SHP77 (cell line): ENCODE results near the gene MACIR.

Experiments
- DNase-seq, 2 experiments: peaks; one replicate each; lab custom pipeline; 2025; lab: John Stamatoyannopoulos, UW

The MACIR gene

DNA sequence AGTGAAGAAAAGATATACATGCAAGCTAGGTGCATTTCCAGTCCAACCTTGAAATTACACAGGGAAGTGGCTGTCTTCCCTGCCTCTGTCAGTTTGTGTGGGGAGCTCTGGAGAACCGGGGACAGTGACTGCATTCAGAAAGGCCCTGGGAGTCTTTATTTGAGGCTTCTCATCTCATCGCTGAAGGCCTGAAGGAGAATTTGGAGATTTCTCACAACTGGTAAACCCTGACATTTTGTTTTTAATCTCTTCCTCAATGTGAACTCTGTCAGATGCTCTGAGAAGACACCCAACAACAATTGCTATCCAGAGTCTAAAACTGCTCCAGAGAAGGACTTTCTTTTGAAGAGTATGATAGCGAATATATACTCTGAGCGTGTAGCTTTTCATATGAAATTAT is 33.0 kb downstream of the MACIR start:
- DNase-seq = no peak

DNA sequence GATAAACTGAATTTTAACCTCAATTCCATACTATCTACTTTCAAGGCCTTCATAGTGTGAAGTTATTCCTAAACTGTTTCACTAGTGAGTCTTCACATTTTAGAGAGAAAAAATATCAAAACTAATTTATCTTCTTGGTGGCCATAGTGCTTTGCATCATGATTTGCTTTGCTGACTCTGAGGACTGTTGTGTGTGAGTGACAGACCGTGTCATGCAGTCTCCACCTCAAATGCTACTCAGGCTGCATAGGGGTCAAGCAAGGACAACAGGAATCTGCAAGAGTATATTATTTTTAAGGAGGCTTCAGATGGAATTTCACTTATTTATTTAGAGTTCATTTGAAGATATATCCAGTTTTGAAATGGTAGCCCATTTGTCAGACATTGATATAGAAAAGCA is 34.5 kb downstream of the MACIR start:
- no peak for DNase-seq

DNA sequence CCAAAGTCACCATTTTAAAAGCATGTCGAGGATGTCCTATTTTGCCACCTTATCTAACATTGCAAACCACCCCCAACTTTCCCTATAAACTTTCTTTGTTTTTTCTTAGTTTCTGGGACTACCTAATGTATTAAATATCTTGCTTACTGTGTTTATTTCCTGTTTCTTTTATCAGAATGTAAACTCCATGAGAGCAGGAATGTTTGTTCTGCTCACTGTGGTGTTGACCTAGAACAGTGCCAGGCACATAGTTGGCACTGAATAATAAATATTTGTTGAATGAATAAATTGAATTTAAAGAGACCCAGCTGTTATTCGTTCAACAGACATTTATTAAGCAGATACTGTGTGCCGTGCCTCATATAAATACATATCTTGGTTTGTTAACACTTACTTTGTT is 35.2 kb downstream of the MACIR start:
- no peak for DNase-seq

DNA sequence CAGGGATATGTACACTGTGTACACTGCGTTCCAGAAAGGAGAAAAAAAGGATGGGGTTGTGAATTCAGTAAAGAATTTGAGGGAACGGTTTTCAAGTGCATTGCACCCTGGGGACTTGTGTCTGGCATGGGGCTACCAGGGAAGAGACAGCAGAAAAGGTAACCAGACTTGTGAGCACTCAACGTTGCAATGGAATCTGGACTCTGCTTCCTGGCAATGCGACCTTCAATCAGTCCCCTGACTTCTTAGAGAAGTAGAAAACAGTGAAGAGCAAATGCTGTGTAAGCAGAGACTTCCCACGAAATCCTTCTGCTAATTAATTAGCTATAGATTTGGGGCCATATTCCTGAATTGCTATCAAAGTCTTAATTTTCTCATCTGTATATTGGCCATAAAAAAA is 36.3 kb downstream of the MACIR start:
- DNase-seq = no peak

DNA sequence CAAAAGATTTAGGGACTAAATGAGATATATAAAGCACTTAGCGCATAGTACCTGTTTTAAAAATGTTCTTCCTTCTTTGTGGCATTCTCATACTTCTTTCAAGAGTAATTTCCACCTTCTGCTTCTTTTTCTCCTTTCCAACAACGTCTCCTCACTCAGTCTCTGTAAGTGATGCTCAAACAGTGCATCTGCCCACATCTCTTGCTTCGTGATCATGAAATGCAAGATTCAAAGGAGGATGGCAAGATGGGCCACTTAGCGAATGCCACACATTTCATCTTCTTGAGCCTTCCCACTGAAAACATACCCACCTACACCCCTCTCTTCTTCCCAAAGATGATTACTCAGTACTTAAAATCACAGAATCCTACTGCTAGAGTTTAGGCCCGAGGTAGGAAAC is 36.9 kb downstream of the MACIR start:
- DNase-seq = no peak

DNA sequence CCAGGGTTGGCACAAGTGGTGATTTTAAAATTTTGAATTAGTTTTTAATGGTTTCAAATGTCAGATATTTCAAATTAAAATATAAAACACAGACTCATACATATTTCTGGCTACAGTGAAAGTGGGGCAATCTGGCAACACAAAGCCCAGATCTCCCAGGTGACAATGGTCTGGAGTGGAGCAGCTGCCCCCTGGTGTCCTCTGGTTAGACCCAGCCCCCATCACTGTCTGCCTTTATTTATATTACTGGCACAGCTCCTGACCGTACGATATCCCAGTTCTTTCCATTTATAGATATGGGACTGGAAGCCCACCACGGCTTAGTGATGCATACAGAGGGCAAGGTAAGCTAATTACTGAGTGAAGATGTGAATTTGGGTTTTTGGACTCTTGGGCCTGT is 37.3 kb downstream of the MACIR start:
- DNase-seq = no peak

DNA sequence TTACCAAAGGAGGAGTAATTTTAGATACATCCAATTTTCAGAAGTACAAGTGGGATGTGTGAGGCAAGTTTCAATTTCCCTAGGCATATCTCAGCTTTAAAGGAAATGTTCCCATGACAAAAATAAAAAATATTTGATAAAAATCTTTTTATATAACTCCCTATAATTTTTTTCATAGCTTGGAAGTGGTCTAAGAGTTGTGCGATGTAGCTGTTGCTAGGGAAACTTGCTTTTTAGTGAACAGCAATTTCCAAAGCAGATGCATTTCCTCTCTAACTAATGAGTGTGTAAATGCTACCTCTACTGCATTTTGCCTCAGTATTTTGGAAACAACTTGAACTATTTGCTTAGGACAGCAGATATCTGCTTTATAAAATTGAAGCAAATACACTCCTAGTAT is 39.6 kb downstream of the MACIR start:
- DNase-seq = no peak

DNA sequence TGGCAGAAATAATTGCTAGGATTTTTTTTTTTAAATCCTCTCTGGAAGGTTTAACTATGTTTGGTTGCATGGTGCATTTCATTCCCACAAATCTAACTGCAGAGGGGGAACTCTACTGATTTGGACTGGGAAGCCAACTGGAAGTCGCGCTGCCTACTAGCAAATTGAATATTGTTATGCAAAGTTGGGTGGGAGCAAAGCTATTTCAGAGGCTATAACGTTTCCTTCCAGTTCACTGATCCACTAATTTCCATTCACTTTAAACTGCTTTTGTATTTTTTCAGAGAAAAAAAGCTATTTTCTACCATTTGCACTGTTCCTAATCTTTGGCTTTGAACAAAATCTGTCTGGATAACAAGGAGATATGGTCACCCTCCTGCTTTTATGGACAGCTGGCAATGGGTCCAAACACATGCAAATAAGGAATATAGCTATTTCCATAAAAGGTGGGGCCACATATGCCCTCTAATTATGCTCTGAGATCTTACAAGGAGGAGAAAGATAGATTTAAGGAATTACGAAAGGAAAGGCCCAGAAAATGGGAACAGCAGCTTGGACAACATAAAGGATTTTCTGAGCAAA is 40.1 kb downstream of the MACIR start:
- DNase-seq = no peak

DNA sequence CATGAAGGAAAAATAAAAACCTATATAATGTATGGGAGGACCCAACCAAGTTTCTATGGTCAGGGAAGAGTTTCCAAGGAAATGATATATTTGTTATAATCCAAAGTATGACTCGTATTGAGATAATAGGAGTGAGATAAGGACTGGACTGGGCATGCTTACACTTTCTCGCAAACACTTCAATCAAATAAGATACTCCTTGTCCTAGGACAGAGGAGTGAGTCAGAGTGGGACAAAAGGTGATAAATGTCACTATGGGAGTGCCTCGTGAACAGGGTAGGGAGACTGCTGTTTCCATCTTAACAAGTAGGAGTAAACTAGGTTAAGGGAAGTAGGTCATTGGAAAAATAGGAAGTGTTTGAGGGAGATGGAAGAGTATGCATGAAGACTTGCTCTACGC is 47.2 kb downstream of the MACIR start:
- no peak for DNase-seq

DNA sequence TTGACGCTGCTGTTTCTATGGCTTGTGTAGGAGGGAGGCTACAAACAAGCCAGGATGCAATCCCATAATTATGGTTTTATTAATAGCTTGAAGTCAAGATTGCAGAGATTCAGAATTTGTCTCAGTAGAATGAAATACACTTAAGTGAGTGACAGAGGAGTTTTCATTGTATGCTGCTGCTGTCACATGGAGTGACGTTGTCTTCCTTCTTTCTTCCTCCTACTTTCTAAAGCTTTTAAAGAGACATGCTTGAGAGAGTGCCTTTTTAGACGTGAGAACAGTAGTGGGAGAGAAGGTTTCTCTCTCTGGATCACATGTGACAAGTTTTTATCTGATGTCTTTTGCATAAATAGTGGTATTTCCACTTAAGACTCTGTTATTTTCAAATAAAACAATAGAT is 48.9 kb downstream of the MACIR start:
- DNase-seq = no peak

DNA sequence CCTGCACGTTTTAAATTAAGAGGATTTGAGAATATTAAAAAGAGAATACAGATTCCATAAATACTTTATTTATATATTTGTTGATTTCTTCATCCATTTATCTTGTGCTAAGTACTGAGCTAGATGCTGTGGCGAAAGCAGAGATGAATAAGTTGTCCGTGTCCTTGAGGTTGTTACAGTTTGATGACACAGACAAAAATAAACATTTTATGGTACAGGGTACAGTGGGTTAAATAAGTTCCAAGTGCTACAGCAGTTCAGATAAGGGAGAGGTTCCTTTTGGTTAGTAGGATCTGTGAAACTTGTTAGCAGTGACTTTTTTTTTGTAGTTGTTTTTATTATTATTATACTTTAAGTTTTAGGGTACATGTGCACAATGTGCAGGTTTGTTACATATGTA is 50.2 kb downstream of the MACIR start:
- DNase-seq = no peak

DNA sequence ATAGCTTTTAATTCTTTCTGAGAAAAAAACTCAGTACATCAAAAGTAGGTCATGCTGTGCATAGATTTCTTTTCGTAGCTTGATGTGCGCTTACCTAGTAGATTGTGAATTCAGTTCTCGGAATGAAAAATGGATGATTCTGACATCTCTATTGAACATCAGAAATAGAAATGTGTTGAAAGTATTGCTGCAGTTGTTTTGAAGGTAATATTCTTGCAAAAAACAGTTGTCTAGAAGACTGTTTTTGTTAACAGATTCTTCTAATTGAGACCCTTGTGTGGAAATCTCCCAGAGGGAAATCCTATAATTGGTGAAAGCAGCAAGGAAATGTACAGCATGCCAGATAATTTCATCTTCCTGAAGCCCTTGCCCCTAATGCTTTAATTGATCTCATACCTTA is 54.5 kb downstream of the MACIR start:
- DNase-seq = no peak

DNA sequence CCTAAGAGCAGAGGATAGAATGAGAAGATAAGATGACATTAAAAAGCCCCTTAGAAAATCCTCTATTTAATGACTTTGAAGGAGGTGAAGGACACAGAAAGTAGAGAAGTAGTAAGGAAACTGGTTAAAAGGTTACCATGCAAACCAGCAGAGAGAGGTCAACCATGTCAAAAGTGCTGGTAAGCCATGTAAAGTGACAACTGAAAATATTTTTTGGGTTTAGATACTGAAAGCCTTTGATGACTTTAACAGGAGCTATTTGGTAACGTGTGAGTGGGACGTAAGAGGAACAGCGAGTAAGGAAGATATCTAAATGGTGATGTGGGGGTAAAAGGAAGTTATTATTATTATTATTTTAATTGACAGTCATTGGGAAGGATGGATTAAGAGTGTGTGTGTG is 56.9 kb downstream of the MACIR start:
- DNase-seq = no peak

DNA sequence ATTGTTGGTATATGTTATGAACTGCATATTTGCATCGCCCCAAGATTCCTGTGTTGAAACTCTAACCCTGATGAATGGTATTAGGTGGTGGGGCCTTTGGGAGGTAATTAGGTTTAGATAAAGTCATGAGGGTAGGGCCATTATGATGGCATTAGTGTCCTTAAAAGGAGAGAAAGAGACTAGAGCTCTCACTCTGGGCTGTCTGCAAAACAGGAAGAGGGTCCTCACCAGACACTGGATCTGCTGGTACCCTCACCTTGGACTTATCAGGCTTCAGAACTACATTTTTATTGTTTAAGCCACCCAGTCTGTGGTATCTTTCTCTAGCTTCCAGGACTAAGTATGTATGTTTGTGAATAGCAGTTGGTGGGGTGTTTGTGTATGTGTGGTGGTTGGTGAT is 68.9 kb downstream of the MACIR start:
- no peak for DNase-seq

DNA sequence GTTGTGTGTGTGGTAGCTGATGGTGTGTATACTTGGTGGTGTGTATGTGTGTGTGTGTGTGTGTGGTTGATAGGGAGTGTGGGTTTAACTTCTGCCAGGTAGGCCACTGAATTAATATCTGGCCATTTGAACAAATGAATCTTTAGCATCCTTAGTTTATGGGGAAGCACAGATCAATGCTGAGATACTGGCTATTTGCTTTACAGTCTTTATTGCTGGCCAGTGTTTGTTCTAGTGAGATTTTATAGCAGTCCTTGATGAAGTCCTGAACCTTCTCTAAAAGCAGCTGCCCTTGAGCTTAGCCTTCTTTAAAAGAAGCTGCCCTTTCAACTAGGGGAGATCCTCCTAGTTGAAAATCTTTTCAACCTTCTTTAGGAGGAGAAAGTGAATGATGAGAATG is 69.3 kb downstream of the MACIR start:
- DNase-seq = peak in 1 of 2 experiments; percentile 6
